ENCODE data around the gene OR6C75. TPM values are rescaled to one million over a fixed set of nuclear protein-coding genes. Genes with fewer than 3 reads are reported as not detected.
"Not testable (repeated sequence)": the region's sequence is repeated elsewhere in the genome, so short reads cannot be mapped to it uniquely, and the experiment has no call there.

The OR6C75 gene
- not detected in 2 replicates for total RNA-seq

- H3K4me3 ChIP-seq (ENCODE audit: low read depth, low read length), result no peak within 1 kb of the TSS
- TF ChIP-seq CTCF (IDR thresholded peaks at IDR 0.05; ENCODE audit: insufficient read depth, low read depth, low read length), result no peak
- no peak for DNase-seq (ENCODE audit: low read depth)
These were observed at the start of gene OR6C75 for GRCh38 chr12:55362675-55363074. Gene OR6C75 (plus strand): TSS chr12:55362975. CDS start chr12:55365111, 2,136 bp downstream.

GRCh38 chr12:55314043-55314442, 48.7 kb upstream of the OR6C75 start, which contains the start of gene OR6C1:
Gene OR6C1 (plus strand): TSS chr12:55314343. CDS start chr12:55320600, 6,257 bp downstream.
- TF ChIP-seq CTCF (IDR thresholded peaks at IDR 0.05; ENCODE audit: insufficient read depth, low read depth, low read length), result no peak
- no peak within 1 kb of the TSS for H3K4me3 ChIP-seq (ENCODE audit: low read depth, low read length)
- DNase-seq (ENCODE audit: low read depth), result no peak

- no peak overlapping the region for H3K4me3 ChIP-seq (ENCODE audit: low read depth, low read length)
- no peak for DNase-seq (ENCODE audit: low read depth)
- no peak for TF ChIP-seq CTCF (IDR thresholded peaks at IDR 0.05; ENCODE audit: insufficient read depth, low read depth, low read length)
These were observed 42.6 kb upstream of the OR6C75 start for GRCh38 chr12:55320201-55320600.

GRCh38 chr12:55325801-55326200, 37.0 kb upstream of the OR6C75 start:
- DNase-seq (ENCODE audit: low read depth); H3K4me3 ChIP-seq (ENCODE audit: low read depth, low read length): not testable (repeated sequence)

GRCh38 chr12:55330446-55330845, 32.3 kb upstream of the OR6C75 start, which contains the start of gene OR6C3:
Gene OR6C3 (plus strand): TSS chr12:55330746. CDS start chr12:55331701, 955 bp downstream.
- TF ChIP-seq CTCF (IDR thresholded peaks at IDR 0.05; ENCODE audit: insufficient read depth, low read depth, low read length), result no peak
- no peak for DNase-seq (ENCODE audit: low read depth)
- H3K4me3 ChIP-seq (ENCODE audit: low read depth, low read length), result no peak within 1 kb of the TSS

GRCh38 chr12:55336002-55336401, 26.8 kb upstream of the OR6C75 start:
- H3K4me3 ChIP-seq (ENCODE audit: low read depth, low read length), result no peak overlapping the region
- no peak for TF ChIP-seq CTCF (IDR thresholded peaks at IDR 0.05; ENCODE audit: insufficient read depth, low read depth, low read length)
- no peak for DNase-seq (ENCODE audit: low read depth)

- DNase-seq (ENCODE audit: low read depth); H3K4me3 ChIP-seq (ENCODE audit: low read depth, low read length): not testable (repeated sequence)
These were observed 7.4 kb upstream of the OR6C75 start for GRCh38 chr12:55355338-55355737.

- no peak for DNase-seq (ENCODE audit: low read depth)
- no peak overlapping the region for H3K4me3 ChIP-seq (ENCODE audit: low read depth, low read length)
- TF ChIP-seq CTCF (IDR thresholded peaks at IDR 0.05; ENCODE audit: insufficient read depth, low read depth, low read length), result no peak
These were observed 2.3 kb downstream of the OR6C75 start for GRCh38 chr12:55365086-55365485.
